BJ (cell line): ENCODE results near the gene MAPK9. TPM values are rescaled to one million over a fixed set of nuclear protein-coding genes. Genes with fewer than 3 reads are reported as not detected.

Source experiments
- CTCF ChIA-PET: fragments of 350-600 bp; formaldehyde crosslinking; extraction: SDS; loops from one replicate; lab custom pipeline; 2021; ENCODE audit warnings: antibody characterized with exemption, inconsistent platforms; lab: Yijun Ruan, JAX
- POLR2A ChIA-PET: fragments of 300-600 bp; sonication (Branson Sonifier 250); formaldehyde crosslinking; extraction: SDS; loops from one replicate; lab custom pipeline; 2021; ENCODE audit warnings: antibody characterized with exemption; lab: Charles Lee
- DNase-seq: peaks from one replicate; pipeline ENCODE4 v3.0.0-alpha.2; 2011; ENCODE audit warnings: low read depth
- H3K27me3 ChIP-seq: 2 replicates; pipeline ENCODE4 v1.6.0; 2011; ENCODE audit warnings: low read length; ENCODE audit not compliant: control insufficient read depth, insufficient read depth
- H3K36me3 ChIP-seq: 2 replicates; pipeline ENCODE4 v1.5.1; 2011; ENCODE audit warnings: low read length; ENCODE audit not compliant: control insufficient read depth, insufficient read depth
- H3K4me3 ChIP-seq: 2 replicates; pipeline ENCODE4 v1.5.1; 2011; ENCODE audit warnings: low read depth, mild to moderate bottlenecking, control low read depth, low read length
- CTCF ChIP-seq: IDR thresholded peaks from 2 replicates; pipeline ENCODE4 v1.5.1; 2011; ENCODE audit warnings: low read depth, mild to moderate bottlenecking, control low read depth, inconsistent platforms, low read length, moderate library complexity; ENCODE audit not compliant: insufficient read depth
- polyA minus RNA-seq: library from RNA; depleted of rRNA, polyadenylated mRNA; stranded (reverse); fragments of >200 nt; gene quantifications from 2 replicates; pipeline ENCODE4 v1.2.3, GENCODE V29; 2011; rRNA and poly(A)+ RNA removed
- polyA plus RNA-seq: library from polyadenylated mRNA; depleted of rRNA; stranded (reverse); fragments of >200 nt; gene quantifications from 2 replicates; pipeline ENCODE4 v1.2.3, GENCODE V29; 2011; rRNA removed

The MAPK9 gene
- polyA plus RNA-seq = 31.6 and 35.0 TPM in 2 replicates
- polyA minus RNA-seq = 22.7 and 25.0 TPM in 2 replicates

- ChIA-PET CTCF (interaction anchor here (0.6 to 8.9 kb wide), 14 partner anchors 11 to 314 kb away, joined by 3 to 186 read pairs (median 16); partner anchors contain the start of gene GFPT2), POLR2A (no interaction called here)
- DNase-seq = no peak
- no peak for TF ChIP-seq CTCF
- Histone ChIP-seq H3K27me3 (no peaks in the 10 kb centered on the region), H3K36me3 (no peaks in the 10 kb centered on the region; the same call in 1 of the 2 replicates), H3K4me3 (peak within 1 kb of the TSS; percentile 70)
These were observed at the start of gene MAPK9 for GRCh38 chr5:180291943-180292831. MAPK9 (minus strand) TSS chr5:180292083; CDS start chr5:180280561, 11,522 bp downstream.

- Histone ChIP-seq H3K27me3 (no peaks in the 10 kb centered on the region), H3K4me3 (no peak overlapping the region), H3K36me3 (no peaks in the 10 kb centered on the region)
- ChIA-PET POLR2A (no interaction called here), CTCF (interaction anchor here (2.7 to 5.1 kb wide), 2 partner anchors 13 to 48 kb away, joined by 14 to 27 read pairs; no protein-coding TSS in a partner anchor)
- TF ChIP-seq CTCF = no peak
- no peak for DNase-seq
These were observed 49.7 kb upstream of the MAPK9 start for GRCh38 chr5:180341595-180341994.

DNA sequence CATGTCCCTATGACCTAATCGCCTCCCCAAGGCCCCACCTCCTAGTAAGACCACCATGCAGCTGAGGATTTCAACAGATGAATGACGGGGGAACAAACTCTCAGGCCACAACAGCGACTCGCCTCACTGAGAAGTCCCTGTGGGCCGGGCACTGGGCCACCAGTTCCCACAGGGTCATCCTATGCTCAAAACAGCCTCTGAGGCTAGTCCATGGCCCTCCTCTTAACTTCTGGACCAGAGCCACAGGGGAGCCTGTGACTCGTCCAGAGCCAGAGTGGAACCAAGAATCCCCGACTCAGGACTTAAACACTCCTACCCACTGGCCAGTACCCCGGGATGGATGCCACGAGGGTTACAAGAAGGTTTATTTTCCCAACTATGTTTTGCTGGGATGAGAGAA, 49.0 kb upstream of the MAPK9 start:
- DNase-seq = no peak
- H3K36me3 ChIP-seq = no peaks in the 10 kb centered on the region
- H3K27me3 ChIP-seq = no peaks in the 10 kb centered on the region
- POLR2A ChIA-PET = no interaction called here
- no peak for TF ChIP-seq CTCF
- CTCF ChIA-PET = interaction anchor here (2.7 to 5.1 kb wide), 2 partner anchors 13 to 47 kb away, joined by 14 to 27 read pairs; no protein-coding TSS in a partner anchor
- no peak overlapping the region for H3K4me3 ChIP-seq

DNA sequence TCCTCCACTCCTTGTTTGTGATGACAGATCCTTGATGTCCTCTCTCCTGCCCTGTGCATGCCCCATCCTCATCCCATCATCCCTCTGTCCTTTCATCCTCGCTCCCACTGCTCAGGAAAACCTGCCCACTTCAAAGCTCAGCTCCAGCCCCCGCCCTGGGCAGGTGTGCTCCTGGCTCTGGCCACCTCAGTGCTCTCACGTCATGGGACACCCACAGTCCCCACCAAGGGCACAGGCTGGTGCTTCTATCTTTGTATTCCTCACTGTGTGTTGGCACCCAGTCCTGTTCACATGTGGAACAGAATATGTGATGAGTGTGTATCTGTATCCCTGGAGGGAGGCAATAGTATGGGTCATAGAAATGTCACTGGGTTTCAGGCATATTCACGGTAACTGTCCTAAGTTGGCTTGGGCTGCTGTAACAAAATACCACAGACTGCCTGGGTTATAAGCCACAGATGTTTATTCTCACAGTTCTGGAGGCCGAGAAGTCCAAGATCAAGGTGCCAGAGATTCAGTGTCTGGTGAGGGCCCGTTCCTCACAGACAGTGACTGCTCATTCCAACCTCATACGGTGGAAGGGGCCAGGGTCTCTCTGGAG, 47.8 kb upstream of the MAPK9 start:
- ChIA-PET CTCF (no interaction called here), POLR2A (no interaction called here)
- no peak for DNase-seq
- no peak for TF ChIP-seq CTCF
- Histone ChIP-seq H3K27me3 (no peaks in the 10 kb centered on the region), H3K4me3 (no peak overlapping the region), H3K36me3 (no peaks in the 10 kb centered on the region)
